SW480 (cell line): ENCODE results near the gene EEPD1.

Experiments used
- DNase-seq: peaks from one replicate; pipeline ENCODE4 v3.0.0-alpha.2; 2016; ENCODE audit warnings: low spot score

Gene EEPD1

GRCh38 chr7:36154255-36155212, 1.5 kb downstream of the EEPD1 start:
- peak; percentile 47 for DNase-seq

DNA sequence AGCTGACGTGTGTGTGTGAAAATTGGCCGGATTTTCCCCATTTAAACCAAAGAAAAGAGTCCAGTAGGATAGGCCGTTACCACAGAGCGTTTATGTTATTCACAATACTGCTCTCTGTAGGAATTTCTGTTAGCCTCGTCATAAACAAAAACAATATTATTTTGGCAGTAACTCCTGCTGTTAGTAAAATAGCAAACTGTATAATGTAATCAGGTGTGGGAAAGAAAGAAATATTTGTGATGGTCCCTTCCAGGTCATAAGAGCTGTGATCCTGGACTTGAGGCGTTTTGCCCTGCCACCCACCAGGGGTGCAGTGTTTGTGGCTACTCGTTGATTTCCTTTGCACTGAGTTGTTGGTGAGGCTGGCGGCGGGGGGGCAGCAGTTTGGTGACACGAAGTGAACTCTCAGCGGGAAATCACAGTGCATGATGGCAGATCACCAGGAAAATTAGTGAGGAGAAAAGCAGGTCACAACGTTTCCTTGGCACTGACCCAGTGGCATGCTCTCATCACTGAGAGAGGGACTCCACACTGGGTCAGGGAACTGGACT, 2.8 kb downstream of the EEPD1 start:
- DNase-seq: peak; percentile 30

GRCh38 chr7:36157527-36158320, 4.7 kb downstream of the EEPD1 start:
- no peak for DNase-seq

DNA sequence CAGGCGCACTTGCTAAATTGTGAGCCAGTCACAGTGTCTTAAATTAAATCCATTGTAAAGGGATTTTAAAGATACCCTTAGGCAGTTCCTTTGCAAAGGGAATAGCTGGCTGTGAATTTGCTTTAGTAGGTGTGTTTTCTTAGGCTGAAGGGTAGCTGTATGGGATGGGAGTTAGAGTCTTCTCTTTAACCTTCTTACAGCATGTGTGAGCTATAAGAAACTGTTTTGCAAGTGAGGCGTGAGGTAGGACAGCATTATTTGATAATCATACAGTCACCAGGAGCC, 5.2 kb downstream of the EEPD1 start:
- no peak for DNase-seq

- DNase-seq: no peak
Measured at GRCh38 chr7:36159618-36160017, 6.6 kb downstream of the EEPD1 start.

- no peak for DNase-seq
Measured at GRCh38 chr7:36160313-36160712, 7.3 kb downstream of the EEPD1 start.

GRCh38 chr7:36161996-36162395, 8.9 kb downstream of the EEPD1 start:
- peak; percentile 56 for DNase-seq

DNA sequence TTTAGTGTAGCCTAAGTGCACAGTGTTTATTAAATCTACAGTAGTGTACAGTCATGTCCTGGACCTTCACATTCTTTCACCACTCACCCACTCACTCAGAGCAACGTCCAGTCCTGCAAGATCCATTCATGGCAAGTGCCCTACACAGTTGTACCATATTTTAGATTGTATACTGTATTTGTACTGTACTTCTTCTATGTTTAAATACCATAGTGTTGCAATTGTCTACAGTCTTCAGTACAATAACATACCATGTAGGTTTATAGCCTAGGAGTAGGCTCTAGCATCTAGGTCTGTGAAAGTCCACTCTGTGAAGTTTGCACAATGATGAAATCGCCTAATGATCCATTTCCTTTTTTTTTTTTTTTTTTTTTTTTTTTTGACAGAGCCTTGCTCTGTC, 12.0 kb downstream of the EEPD1 start:
- DNase-seq: no peak

DNA sequence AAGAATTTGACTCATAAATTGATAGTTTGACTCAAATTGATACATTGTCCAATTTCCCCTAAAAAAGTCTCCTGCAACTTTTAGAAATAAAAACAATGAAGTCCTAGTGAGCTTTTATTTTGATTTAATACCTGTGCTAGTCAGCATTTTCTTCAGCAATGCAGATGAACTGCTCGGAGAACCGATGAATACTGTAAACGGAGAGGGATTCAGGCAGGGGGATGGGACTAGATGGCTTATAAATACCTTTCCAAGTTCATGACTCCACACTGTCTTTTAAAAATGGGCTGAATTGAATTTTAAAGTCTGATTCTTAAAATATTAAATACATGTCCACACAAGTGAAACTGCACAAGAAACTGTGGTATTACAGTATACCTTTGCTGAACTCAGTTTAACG, 12.7 kb downstream of the EEPD1 start:
- no peak for DNase-seq

GRCh38 chr7:36167403-36168050, 14.5 kb downstream of the EEPD1 start:
- DNase-seq: no peak

DNA sequence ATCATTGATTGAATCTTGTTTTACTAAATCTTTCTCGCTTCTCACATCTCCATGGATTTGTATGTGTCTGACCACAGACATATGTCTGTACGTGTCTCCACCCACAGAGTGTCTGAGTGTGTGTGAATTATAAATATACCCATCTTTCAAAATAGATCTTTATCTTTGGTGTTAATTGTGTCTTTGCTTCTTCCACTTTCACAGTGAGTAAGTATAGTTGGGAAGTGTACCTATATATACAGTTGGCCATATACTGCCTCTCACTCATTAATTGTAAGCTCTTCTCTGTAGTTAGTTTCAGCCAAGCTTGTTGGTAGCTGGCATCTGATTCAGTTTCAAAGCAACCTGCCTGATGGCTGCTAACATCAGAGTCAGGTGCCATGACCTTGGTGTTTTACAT, 18.4 kb downstream of the EEPD1 start:
- no peak for DNase-seq

DNA sequence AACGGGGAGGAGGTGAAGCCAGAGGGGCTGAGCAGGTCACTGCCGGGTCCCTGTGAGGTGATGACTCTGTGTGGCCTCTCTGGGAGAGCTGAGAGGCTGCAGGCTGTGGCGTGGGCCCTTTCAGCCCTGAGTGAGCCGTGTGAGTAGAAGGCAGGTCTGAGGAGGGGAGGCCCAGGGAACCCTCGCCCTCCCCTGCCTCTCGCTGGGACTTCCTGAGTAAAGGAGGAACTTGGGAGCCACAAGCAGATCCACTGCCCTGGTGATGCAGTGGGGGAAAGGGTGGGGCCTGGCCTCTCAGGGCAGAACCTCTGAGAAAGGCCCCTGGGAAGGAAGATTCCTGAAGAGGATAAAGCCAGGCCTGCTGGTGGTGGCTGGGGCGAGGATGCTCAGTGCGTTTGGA, 22.8 kb downstream of the EEPD1 start:
- DNase-seq: no peak

GRCh38 chr7:36176697-36177096, 23.6 kb downstream of the EEPD1 start:
- no peak for DNase-seq

- no peak for DNase-seq
Measured at GRCh38 chr7:36180121-36180520, 27.1 kb downstream of the EEPD1 start.

DNA sequence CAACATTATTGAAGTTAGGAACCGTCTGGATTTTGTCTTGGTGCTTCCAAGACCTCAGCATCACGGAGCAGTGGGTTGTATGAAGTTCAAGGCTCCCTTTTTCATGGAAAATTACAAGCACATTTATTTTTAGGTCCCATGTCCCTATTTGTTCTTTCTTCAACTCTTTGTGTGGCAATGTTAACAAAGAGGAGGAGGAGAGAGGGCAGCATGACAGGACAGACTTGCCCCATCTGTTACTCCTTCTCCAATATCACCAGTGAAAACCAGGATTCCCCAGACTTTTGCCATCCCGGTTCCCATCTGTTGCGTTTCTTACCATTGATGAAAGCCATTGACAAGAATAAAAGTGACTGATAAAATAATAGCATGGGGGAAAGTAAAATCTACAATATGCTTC, 28.6 kb downstream of the EEPD1 start:
- no peak for DNase-seq

DNA sequence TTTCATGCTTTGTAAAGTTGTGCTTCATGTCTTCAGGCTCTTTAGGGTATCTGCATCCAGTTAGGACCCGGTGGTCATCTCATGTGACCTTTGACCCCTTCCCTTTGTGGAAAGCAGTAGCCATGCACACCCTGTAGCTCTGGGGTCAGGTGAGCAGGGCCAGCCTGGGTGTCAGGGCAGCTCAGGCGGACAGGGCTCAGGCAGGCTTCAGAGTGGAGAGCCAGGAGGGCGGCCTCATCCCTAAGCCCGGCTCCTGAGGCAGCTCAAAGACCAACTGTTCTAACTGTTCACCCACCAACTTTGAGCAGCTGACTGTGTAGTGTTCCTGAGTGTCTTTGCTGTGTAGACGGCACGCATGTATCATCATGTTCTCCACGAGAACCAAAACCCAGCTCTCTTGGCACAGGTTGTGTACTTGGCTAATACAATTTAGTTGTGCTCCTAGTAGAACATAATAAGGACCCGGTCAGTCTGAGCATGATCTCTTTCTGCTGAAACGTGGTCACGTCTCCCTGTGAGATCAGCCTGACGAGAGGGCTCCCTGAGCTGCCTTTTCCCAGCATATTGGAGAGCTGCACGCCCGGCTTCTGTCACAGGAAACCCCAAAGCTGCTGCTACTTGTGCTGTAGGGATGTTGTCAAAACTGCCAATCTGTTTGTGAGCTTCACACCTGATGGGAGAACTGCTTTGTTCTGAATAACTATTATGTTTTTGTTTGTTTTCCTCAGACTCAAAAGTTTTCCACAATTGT, 30.0 kb downstream of the EEPD1 start:
- no peak for DNase-seq

GRCh38 chr7:36185092-36185491, 32.0 kb downstream of the EEPD1 start:
- DNase-seq: no peak

GRCh38 chr7:36185756-36186155, 32.7 kb downstream of the EEPD1 start:
- no peak for DNase-seq

DNA sequence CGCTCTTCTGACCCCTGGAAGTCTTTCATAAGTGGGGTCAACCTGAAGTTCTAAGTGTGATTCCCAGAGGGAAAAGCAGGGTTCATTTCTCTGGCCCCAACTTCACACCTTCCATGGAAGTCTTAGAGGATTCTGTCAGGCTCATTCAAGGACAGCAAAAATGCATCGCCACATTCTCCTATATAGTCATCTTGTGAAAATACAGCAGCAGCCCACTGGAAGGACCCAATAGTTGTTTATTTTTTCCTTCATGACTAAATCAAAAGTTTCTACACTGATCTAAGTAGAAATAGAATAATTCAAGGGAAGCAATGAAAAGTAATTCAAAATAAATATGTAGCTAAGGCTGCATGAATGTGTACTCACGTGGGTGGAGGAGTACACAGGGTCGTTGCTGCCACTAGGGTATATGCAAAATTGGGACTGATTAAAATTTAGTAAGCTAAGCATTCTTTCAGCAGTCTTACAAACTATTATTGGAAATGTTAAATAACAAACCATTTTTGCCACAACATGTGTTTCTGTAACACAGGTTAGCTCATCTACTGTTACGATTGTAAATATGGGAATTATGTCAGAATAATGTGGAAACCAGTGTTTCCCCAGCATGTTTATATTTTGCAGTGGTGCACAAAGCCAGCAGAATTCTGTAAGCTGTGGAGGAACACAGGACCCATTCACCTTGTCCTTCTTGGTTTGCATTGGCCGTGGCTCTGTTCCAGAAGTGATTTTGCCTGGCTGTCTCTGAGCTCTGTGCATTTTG, 33.5 kb downstream of the EEPD1 start:
- DNase-seq: no peak

GRCh38 chr7:36188266-36188665, 35.2 kb downstream of the EEPD1 start:
- no peak for DNase-seq

DNA sequence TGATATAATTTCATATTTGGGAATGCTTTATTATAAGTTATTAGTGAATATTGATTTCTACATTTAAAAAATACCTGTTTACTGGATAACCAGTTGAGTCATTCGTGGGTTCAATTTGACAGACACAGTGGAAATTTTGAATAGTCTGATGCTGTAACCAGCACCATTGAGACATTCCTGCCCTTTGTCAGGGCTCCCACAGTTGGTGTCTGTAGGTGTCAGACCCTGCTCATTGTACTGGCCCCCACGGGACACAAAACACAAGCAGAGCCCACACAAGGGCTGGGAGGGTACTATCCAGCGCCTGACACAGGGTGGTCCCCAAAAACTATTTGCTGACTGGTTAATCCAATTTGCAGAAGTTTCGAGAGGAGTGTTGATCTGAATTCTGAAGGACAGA, 35.9 kb downstream of the EEPD1 start:
- no peak for DNase-seq
